H1 (cell line): ENCODE results near the gene RELN. TPM values are rescaled to one million over a fixed set of nuclear protein-coding genes. Genes with fewer than 3 reads are reported as not detected.

ENCODE experiments used
- CTCF ChIA-PET: fragments of 300-600 bp; sonication (Branson Sonifier 250); formaldehyde crosslinking; loops from one replicate; lab custom pipeline; 2021; ENCODE audit not compliant: partially characterized antibody; lab: Charles Lee
- POLR2A ChIA-PET: fragments of 300-600 bp; sonication (Branson Sonifier 250); formaldehyde crosslinking; loops from one replicate; lab custom pipeline; 2021; ENCODE audit warnings: inconsistent platforms; ENCODE audit not compliant: partially characterized antibody; lab: Charles Lee
- DNase-seq, 2 experiments: peaks; one replicate each; pipeline versions ENCODE4 v3.0.0 to v3.0.0-alpha.2; 2010 to 2022; ENCODE audit warnings: low spot score in 2 of 2, low read depth in 1 of 2, mixed read lengths in 1 of 2
- FAIRE-seq: peaks from 2 replicates; lab custom pipeline; 2011; peaks lifted over from hg19 to GRCh38; lab: Jason Lieb, UNC
- H2AFZ ChIP-seq: 2 replicates; pipeline ENCODE4 v1.8.1; 2012; ENCODE audit warnings: low read length, inconsistent platforms
- H2AK5ac ChIP-seq: 2 replicates; pipeline ENCODE4 v1.6.1; 2013; ENCODE audit warnings: low read depth, low read length
- H2BK120ac ChIP-seq: replicated peaks from 2 replicates; pipeline ENCODE3; 2013; ENCODE audit warnings: low read depth, low read length, inconsistent platforms
- H2BK12ac ChIP-seq: 2 replicates; pipeline ENCODE4 v1.6.1; 2013; ENCODE audit warnings: low read depth, low read length
- H2BK15ac ChIP-seq: 2 replicates; pipeline ENCODE4 v1.6.1; 2013; ENCODE audit warnings: low read length
- H2BK20ac ChIP-seq: 2 replicates; pipeline ENCODE4 v1.6.1; 2013; ENCODE audit warnings: low read length
- H2BK5ac ChIP-seq: 2 replicates; pipeline ENCODE4 v1.6.1; 2013; ENCODE audit warnings: low read depth, low read length
- H3K14ac ChIP-seq: 2 replicates; pipeline ENCODE4 v1.6.1; 2013; ENCODE audit warnings: inconsistent platforms; ENCODE audit not compliant: insufficient read length
- H3K18ac ChIP-seq: 2 replicates; pipeline ENCODE4 v1.6.1; 2013; ENCODE audit warnings: low read length; ENCODE audit errors: extremely low read depth
- H3K23ac ChIP-seq: 2 replicates; pipeline ENCODE4 v1.6.1; 2013; ENCODE audit warnings: inconsistent platforms; ENCODE audit not compliant: insufficient read length
- H3K23me2 ChIP-seq: 2 replicates; pipeline ENCODE4 v1.6.1; 2013; ENCODE audit warnings: low read depth, low read length
- H3K27ac ChIP-seq: 2 replicates; pipeline ENCODE4 v1.6.1; 2011; ENCODE audit warnings: low read depth, low read length, inconsistent platforms
- H3K27me3 ChIP-seq, 4 experiments: replicated peaks in 1 of 4; 1 replicate in 1 of 4; 2 replicates in 3 of 4; pipeline versions ENCODE4 v1.6.1 to v1.8.1; 2011 to 2013; ENCODE audit warnings: low read length in 3 of 4, mild to moderate bottlenecking in 3 of 4, inconsistent platforms in 2 of 4, mixed read lengths in 2 of 4, moderate library complexity in 1 of 4; ENCODE audit not compliant: control insufficient read depth in 3 of 4, insufficient read depth in 3 of 4; ENCODE audit errors: extremely low read depth in 1 of 4
- H3K36me3 ChIP-seq, 4 experiments: 2 replicates each; pipeline versions ENCODE4 v1.6.1 to v1.8.1; 2011 to 2013; ENCODE audit warnings: mild to moderate bottlenecking in 4 of 4, low read length in 3 of 4, moderate library complexity in 2 of 4, control low read depth in 1 of 4, inconsistent platforms in 1 of 4; ENCODE audit not compliant: insufficient read depth in 4 of 4, control insufficient read depth in 2 of 4
- H3K4ac ChIP-seq: replicated peaks from 2 replicates; pipeline ENCODE3; 2013; ENCODE audit warnings: low read length, low read depth, mixed read lengths, inconsistent platforms; ENCODE audit not compliant: insufficient read length
- H3K4me1 ChIP-seq, 4 experiments: replicated peaks in 1 of 4; 1 replicate in 1 of 4; 2 replicates in 3 of 4; pipeline versions ENCODE4 v1.6.1 to v1.8.1; 2011 to 2013; ENCODE audit warnings: low read length in 3 of 4, inconsistent platforms in 2 of 4, mixed read lengths in 1 of 4; ENCODE audit not compliant: insufficient read depth in 4 of 4, control insufficient read depth in 3 of 4
- H3K4me2 ChIP-seq, 2 experiments: 2 replicates each; pipeline versions ENCODE4 v1.6.1 to v1.8.1; 2011 to 2013; ENCODE audit warnings: low read depth in 2 of 2, low read length in 2 of 2, control low read depth in 1 of 2, inconsistent platforms in 1 of 2, mild to moderate bottlenecking in 1 of 2; ENCODE audit not compliant: insufficient read depth in 1 of 2
- H3K4me3 ChIP-seq, 4 experiments: fragments of 200-600, 300-600 bp in 1 of 4; sonication (generic), shearing (Covaris generic), sonication (Bioruptor Twin) in 1 of 4; 2 replicates each; pipeline versions ENCODE4 v1.5.1 to v1.8.1; 2011 to 2016; ENCODE audit warnings: low read length in 4 of 4, low read depth in 3 of 4, control low read depth in 2 of 4, inconsistent platforms in 2 of 4, mild to moderate bottlenecking in 2 of 4, mixed read lengths in 1 of 4, moderate library complexity in 1 of 4; ENCODE audit not compliant: insufficient read depth in 2 of 4; ENCODE audit errors: extremely low read depth in 1 of 4
- H3K56ac ChIP-seq: replicated peaks from 2 replicates; pipeline ENCODE3; 2013; ENCODE audit warnings: low read depth, mild to moderate bottlenecking, mixed read lengths, low read length, inconsistent platforms; ENCODE audit not compliant: insufficient read length
- H3K79me1 ChIP-seq: 2 replicates; pipeline ENCODE4 v1.6.1; 2013; ENCODE audit warnings: low read depth, low read length, control low read depth
- H3K79me2 ChIP-seq, 2 experiments: 2 replicates each; pipeline versions ENCODE4 v1.6.1 to v1.8.1; 2012 to 2013; ENCODE audit warnings: low read length in 2 of 2, mild to moderate bottlenecking in 2 of 2, inconsistent platforms in 1 of 2; ENCODE audit not compliant: insufficient read depth in 2 of 2, control insufficient read depth in 1 of 2
- H3K9ac ChIP-seq, 4 experiments: replicated peaks in 1 of 4; 1 replicate in 1 of 4; 2 replicates in 3 of 4; pipeline versions ENCODE4 v1.6.1 to v1.8.1; 2011 to 2013; ENCODE audit warnings: low read depth in 3 of 4, low read length in 3 of 4, control low read depth in 2 of 4, mild to moderate bottlenecking in 2 of 4, moderate library complexity in 2 of 4, inconsistent platforms in 1 of 4; ENCODE audit errors: extremely low read depth in 1 of 4
- H3K9me3 ChIP-seq, 2 experiments: 2 replicates each; pipeline versions ENCODE4 v1.6.1 to v1.8.1; 2012 to 2013; ENCODE audit warnings: mild to moderate bottlenecking in 2 of 2, moderate library complexity in 2 of 2, control low read depth in 1 of 2, inconsistent platforms in 1 of 2, low read depth in 1 of 2, low read length in 1 of 2, mixed read lengths in 1 of 2; ENCODE audit not compliant: insufficient read depth in 2 of 2
- H4K20me1 ChIP-seq, 2 experiments: replicated peaks in 1 of 2; 2 replicates each; pipeline versions ENCODE3 to v1.8.1; 2011 to 2013; ENCODE audit warnings: inconsistent platforms in 2 of 2, low read length in 2 of 2, mild to moderate bottlenecking in 1 of 2; ENCODE audit not compliant: insufficient read depth in 2 of 2, control insufficient read depth in 1 of 2
- H4K5ac ChIP-seq: 2 replicates; pipeline ENCODE4 v1.6.1; 2013; ENCODE audit warnings: low read length, low read depth, mixed read lengths, inconsistent platforms; ENCODE audit not compliant: insufficient read length
- H4K8ac ChIP-seq: 2 replicates; pipeline ENCODE4 v1.8.0; 2013; ENCODE audit warnings: mild to moderate bottlenecking, moderate library complexity, low read length, inconsistent platforms; ENCODE audit not compliant: insufficient read depth; ENCODE audit errors: extremely low read depth
- H4K91ac ChIP-seq: replicated peaks from 2 replicates; pipeline ENCODE3; 2013; ENCODE audit warnings: low read length, mixed read lengths, inconsistent platforms; ENCODE audit not compliant: insufficient read length
- YY1 ChIP-seq: IDR thresholded peaks from 2 replicates; pipeline ENCODE4 v1.6.1; 2011; ENCODE audit warnings: low read depth, mild to moderate bottlenecking, low read length
- WGBS, 2 experiments: shearing (Covaris generic) in 1 of 2; methylation state at CpG; one replicate each; pipeline versions ENCODE4 v1.1.6 to v1.1.7; 2013 to 2015; ENCODE audit warnings: low lambda C conversion rate in 2 of 2, mixed read lengths in 2 of 2, inconsistent platforms in 1 of 2, low coverage in 1 of 2, missing lambda C conversion rate in 1 of 2; ENCODE audit not compliant: insufficient replicate concordance in 2 of 2, insufficient coverage in 1 of 2, insufficient read length in 1 of 2; ENCODE audit errors: extremely low coverage in 1 of 2, missing lambda C conversion rate in 1 of 2; 5-methylcytosine and 5-hydroxymethylcytosine counted together
- polyA plus RNA-seq, 7 experiments: library from polyadenylated mRNA; depleted of rRNA in 3 of 7; stranded (reverse) in 5 of 7; unstranded in 2 of 7; fragments of >200 nt in 5 of 7; fragments of 200-250 nt in 2 of 7; gene quantifications; 1 replicate in 5 of 7; 2 replicates in 1 of 7; 4 replicates in 1 of 7; pipeline versions ENCODE4 v1.2.1 to v1.2.3, GENCODE V29; 2011 to 2013; ENCODE audit warnings: missing spikeins in 2 of 7, mixed read lengths in 2 of 7
- total RNA-seq: library from RNA; stranded (reverse); fragmentation: NEBNext Ultra II Directional; extraction: Animal tissue kit (Norgen Biotek cat#: 25700); gene quantifications from 2 replicates; pipeline ENCODE4 v1.2.1, GENCODE V29; 2021

The RELN gene
- total and polyA plus RNA-seq, 2 of the 8 experiments (the other 6 are each of a cell fraction or from before 2014, with no cell fraction given), result 0.03 to 0.07 TPM

DNA sequence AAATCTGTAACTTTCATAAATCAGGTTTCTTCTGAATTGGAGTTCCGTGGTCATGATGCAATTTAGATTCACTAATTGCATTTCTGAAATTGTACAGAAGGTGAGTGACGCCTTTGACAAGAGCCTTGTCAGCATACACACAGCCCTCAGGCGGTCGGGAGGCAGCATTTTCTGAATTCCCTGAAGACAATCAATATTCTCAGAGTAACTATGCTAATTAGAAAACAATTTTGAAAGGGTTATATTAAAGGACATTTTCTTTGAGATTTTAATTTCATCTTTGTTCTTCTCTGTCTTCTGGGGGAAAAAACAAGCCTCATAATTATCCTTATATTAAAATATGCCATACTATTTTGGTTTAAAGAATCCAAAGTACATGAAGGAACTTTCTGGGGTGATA lies 488.3 kb downstream of the RELN start:
- Histone ChIP-seq H4K91ac (no peak overlapping the region), H3K4me3 (no peak overlapping the region), H3K23ac (no peak overlapping the region), H3K4me2 (no peak overlapping the region), H4K8ac (no peak overlapping the region), H3K9me3 (no peaks in the 10 kb centered on the region), H2BK12ac (no peak overlapping the region), H2BK5ac (no peak overlapping the region), H2AFZ (no peak overlapping the region), H3K36me3 (no peaks in the 10 kb centered on the region), H3K27me3 (no peaks in the 10 kb centered on the region), H3K27ac (no peak overlapping the region), H3K79me2 (no peaks in the 10 kb centered on the region), H2BK15ac (no peak overlapping the region), H2BK120ac (no peak overlapping the region), H3K14ac (no peak overlapping the region), H3K9ac (no peak overlapping the region), H3K18ac (no peak overlapping the region), H2AK5ac (no peak overlapping the region), H3K79me1 (no peaks in the 10 kb centered on the region), H3K56ac (no peak overlapping the region), H4K20me1 (no peaks in the 10 kb centered on the region), H3K4me1 (no peaks in the 10 kb centered on the region), H3K4ac (no peak overlapping the region), H4K5ac (no peak overlapping the region), H2BK20ac (no peak overlapping the region), H3K23me2 (no peaks in the 10 kb centered on the region)
- ChIA-PET CTCF (no interaction called here), POLR2A (no interaction called here)
- FAIRE-seq (no peak), DNase-seq (no peak)
- WGBS, 2 experiments, result 85% methylated on average over 4 of the region's 4 CpGs; no CpG with 5 or more reads in 1 of the 2 experiments
- no peak for TF ChIP-seq YY1
